ENCODE measurements around the gene DNAH2. TPM values are rescaled to one million over a fixed set of nuclear protein-coding genes. Genes with fewer than 3 reads are reported as not detected.

The DNAH2 gene
- total RNA-seq, 1 experiment from 2014 or later = 0.17 TPM

GRCh38 chr17:7710301-7710700, 7.2 kb upstream of the DNAH2 start:
- Mint-ChIP-seq H3K27ac (no peak overlapping the region), H3K27me3 (ENCODE audit: low read depth) (peaks cover 30% of the 10 kb centered on the region), H3K9me3 (no peaks in the 10 kb centered on the region), H3K4me3 (no peak overlapping the region), H3K36me3 (no peaks in the 10 kb centered on the region), H3K4me1 (peaks cover 37% of the 10 kb centered on the region)
- TF ChIP-seq ATF2 (CRISPR knock-in tag; IDR thresholded peaks at IDR 0.05; ENCODE audit: borderline replicate concordance, low read depth) = no peak
- TF ChIP-seq JAZF1 (CRISPR knock-in tag; IDR thresholded peaks at IDR 0.05) = no peak
- TF ChIP-seq MAX (CRISPR knock-in tag; IDR thresholded peaks at IDR 0.05) = no peak
- no peak for TF ChIP-seq USF1 (CRISPR knock-in tag; IDR thresholded peaks at IDR 0.05)
- no peak for TF ChIP-seq ZNF281 (CRISPR knock-in tag; IDR thresholded peaks at IDR 0.05)
- TF ChIP-seq EMX1 (CRISPR knock-in tag; IDR thresholded peaks at IDR 0.05) = no peak
- TF ChIP-seq SMAD3 (CRISPR knock-in tag; IDR thresholded peaks at IDR 0.05; ENCODE audit: borderline replicate concordance) = no peak
- TF ChIP-seq ESRRA (CRISPR knock-in tag; IDR thresholded peaks at IDR 0.05; ENCODE audit: borderline replicate concordance) = no peak
- no peak for TF ChIP-seq NR1H2 (CRISPR knock-in tag; IDR thresholded peaks at IDR 0.05)
- TF ChIP-seq ZNF396 (CRISPR knock-in tag; IDR thresholded peaks at IDR 0.05; ENCODE audit: borderline replicate concordance) = no peak
- TF ChIP-seq ZNF121 (CRISPR knock-in tag; IDR thresholded peaks at IDR 0.05) = no peak
- TF ChIP-seq OVOL2 (CRISPR knock-in tag; IDR thresholded peaks at IDR 0.05; ENCODE audit: borderline replicate concordance) = no peak
- TF ChIP-seq ZNF423 (CRISPR knock-in tag; IDR thresholded peaks at IDR 0.05) = no peak
- DNase-seq (ENCODE audit: low spot score) = no peak
- ATAC-seq = no peak
- ChIA-PET POLR2A (no interaction called here), CTCF (interaction anchor here (1.0 to 8.0 kb wide), 3 partner anchors 22 to 78 kb away, joined by 3 to 120 read pairs (median 6); partner anchors contain the start of genes TP53 and WRAP53)

- DNase-seq (ENCODE audit: low spot score) = peak; percentile 54
- POLR2A ChIA-PET = no interaction called here
- peaks cover 40% of the 10 kb centered on the region for H3K4me1 Mint-ChIP-seq
- peak; percentile 79 for ATAC-seq
- CTCF ChIA-PET = interaction anchor here (0.9 to 8.0 kb wide), 8 partner anchors 8 to 96 kb away, joined by 3 to 120 read pairs (median 4); partner anchors contain the start of genes TP53 and WRAP53
- H3K36me3 Mint-ChIP-seq = no peaks in the 10 kb centered on the region
- peaks cover 23% of the 10 kb centered on the region for H3K27me3 Mint-ChIP-seq (ENCODE audit: low read depth)
- H3K27ac Mint-ChIP-seq = no peak overlapping the region
- peak overlapping the region; percentile 29; the same call in 1 of the 2 replicates for H3K4me3 Mint-ChIP-seq
- H3K9me3 Mint-ChIP-seq = no peaks in the 10 kb centered on the region
- TF ChIP-seq SMAD4 (CRISPR knock-in tag; IDR thresholded peaks at IDR 0.05) (no peak), CTCF (IDR thresholded peaks at IDR 0.05) (peak; percentile 41), ZMAT4 (CRISPR knock-in tag; IDR thresholded peaks at IDR 0.05) (no peak)
Observed at GRCh38 chr17:7711051-7711755, 6.3 kb upstream of the DNAH2 start.
